HG03108 (cell line): ENCODE results near the gene CARD10.

Experiments used
- ATAC-seq: cut with Tn5 transposase; IDR thresholded peaks from one replicate; pipeline ENCODE4 v1.9.1; 2021; ENCODE audit warnings: moderate library complexity; ENCODE audit not compliant: unreplicated experiment

CARD10 gene

DNA sequence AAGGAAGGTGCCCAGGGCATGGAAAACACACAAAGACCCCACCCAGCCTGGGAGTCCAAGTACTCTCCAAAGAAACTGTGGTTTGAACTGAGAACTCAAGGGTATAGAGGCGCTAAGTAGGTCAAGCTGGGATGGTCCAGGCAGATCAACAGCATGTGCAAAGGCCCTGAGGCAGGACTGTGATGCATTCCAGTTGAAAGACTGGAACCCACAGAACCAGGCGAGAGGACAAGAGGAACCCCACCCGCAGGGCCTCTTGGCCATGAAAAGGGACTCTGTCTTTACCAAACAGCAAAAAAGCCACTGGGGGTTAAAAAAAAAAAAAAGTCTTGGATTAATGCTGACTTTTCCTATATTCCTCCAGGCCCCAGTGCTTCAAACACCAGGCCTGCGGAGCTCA lies 14.3 kb downstream of the CARD10 start:
- ATAC-seq = no peak

DNA sequence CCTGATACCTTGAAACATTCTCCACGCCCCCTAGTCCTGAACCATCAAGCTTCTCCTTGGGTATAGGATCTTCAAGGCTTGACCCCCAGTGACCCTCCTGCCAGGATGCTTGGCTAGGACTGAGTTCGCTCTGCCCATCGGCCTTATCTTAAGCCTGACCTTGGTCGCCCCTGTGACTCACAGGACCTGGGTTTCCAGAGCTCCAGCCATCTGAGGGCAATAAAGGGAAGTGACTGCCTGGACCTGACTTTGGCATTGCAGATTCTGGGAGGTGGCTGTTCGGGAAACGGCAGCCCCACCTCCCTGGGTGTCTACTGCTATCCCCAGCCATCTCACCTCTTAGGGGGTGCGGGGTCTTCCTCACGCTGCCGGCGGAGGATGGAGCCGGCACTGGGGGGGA lies 15.4 kb downstream of the CARD10 start:
- ATAC-seq = no peak

DNA sequence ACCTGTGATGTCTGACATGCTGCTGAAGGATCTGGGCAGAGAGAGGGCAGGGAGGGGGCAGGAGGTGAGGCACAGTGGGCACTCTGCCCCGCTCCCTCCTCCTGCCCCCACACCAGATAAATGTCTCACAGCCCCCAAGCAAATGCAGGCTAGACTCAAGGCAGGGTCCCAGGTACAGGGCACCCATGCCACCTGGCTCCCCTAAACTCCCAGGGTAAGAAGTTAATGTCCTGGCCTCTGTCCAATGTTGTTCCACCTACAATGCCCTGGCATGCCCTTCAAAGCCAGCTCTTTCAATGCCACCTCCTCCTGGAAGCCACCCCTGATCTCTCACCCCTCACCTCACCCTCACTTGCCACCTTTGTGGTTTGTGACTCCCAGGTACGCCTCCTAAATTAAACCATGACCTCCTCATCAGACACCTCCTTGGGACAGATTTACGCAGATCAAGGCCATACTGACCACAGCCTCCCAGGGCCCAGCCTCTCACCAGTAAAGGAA lies 16.0 kb downstream of the CARD10 start:
- no peak for ATAC-seq

DNA sequence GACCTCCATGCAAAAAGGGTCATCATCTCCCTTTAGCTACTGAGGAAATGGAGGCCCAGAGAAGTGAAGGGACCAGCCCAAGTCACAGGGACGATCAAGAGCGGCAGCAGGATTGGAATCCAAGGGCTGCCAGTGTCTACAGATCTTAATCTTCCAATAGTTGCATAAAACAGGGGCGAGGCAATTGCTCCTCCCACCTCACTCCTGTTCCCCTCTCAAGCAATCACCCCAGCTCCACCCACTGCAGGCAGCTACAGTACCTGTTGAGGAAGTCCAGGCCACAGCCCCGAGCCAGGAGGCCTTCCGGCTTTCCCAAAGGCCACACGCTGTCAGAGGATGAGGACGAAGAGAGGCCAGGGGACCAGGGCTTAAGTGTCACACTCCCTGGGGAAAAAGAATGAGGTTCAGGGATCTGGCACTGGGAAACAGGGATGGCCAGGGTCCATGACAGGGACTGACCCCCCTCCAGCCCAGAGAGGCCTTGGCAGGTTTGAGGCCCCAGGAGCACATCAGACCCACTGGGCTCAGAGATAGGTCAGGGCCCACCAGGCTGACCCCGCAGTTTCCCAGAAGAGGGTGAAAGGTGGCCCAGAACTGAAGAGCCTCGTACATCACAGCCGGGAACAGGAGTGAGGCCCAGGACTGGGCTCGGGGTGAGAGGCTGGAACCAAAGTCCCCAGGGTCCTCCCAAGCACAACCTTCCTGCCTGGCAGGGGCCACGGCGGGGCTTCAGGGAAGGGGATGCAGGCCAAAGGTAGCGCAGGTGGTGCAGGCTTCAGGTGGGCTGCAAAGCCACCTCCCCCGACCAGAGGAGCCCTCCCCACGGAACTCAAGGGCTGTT lies 16.7 kb downstream of the CARD10 start:
- ATAC-seq = no peak

DNA sequence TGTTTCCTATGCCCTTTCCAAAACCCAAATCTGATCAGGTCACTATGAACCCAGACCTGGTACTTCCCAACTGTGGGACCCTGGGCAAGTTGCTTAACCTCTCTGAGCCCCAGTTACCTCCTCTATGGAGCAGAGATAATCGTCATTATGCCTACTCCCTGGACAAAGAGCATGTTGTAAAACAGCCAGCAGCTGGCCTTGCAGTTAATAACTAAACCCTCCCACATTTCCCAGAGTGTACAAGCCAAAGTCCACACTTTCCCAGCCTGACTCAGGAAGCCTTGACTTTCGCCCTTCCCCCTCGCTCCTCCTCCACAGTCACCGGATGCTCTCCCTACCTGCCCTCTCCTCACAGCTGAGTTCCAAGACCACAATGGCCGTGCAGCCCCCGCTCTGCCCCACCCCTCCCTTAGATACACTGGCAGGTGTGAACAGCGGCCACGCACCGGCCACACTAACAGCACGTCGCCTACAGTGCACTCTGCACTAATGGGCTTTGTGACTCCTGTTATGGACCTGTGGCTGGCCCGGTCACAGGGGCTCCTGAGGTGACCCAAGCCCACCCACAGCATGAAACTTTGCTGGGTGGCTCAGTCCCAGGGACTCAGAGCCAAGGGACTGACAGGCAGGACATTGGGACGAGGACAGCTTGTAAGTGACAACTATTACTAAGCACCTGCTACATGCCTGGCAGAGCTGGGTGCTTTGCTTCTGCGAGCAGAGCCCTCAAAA lies 17.4 kb downstream of the CARD10 start:
- no peak for ATAC-seq

DNA sequence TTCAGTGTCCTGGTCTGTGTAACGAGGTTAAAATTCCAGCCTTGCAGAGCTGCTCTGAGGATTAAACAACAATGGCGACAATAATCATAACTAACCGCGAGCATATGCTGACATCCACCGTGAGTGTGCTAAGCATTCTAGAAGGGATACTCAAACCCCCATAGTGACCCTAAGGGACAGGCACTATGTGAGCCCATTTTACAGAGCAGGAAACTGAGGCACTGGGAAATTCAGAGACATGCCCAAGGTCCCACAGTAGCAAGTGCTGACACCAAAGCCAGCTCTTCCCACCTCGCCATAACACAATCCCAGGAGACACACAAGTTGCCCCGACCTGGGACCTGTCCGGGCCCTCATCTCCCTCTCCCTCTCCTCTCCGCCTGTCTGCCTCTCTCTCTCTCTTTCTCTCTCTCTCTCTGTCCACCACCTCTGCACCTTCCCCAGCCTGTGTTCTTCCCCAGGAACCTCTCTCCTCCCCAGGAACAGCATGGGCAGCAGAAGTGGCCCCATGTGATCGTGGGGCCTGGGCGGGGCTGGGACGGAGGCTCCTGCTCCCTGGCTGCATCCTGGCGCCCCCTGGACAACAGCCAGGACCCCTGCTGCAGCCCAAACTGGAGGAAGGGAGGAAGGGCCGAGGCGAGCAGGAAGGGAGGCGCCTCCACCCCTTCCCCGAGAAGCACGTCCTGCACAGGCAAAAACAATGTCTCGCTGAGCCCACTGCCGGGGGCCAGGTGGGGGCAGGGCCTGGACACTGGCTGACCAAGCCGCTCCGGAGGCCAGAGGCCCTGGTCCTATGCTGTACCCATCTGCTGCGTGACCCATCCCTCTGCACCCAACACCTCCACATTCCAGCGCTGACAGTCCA lies 18.2 kb downstream of the CARD10 start:
- ATAC-seq = no peak

DNA sequence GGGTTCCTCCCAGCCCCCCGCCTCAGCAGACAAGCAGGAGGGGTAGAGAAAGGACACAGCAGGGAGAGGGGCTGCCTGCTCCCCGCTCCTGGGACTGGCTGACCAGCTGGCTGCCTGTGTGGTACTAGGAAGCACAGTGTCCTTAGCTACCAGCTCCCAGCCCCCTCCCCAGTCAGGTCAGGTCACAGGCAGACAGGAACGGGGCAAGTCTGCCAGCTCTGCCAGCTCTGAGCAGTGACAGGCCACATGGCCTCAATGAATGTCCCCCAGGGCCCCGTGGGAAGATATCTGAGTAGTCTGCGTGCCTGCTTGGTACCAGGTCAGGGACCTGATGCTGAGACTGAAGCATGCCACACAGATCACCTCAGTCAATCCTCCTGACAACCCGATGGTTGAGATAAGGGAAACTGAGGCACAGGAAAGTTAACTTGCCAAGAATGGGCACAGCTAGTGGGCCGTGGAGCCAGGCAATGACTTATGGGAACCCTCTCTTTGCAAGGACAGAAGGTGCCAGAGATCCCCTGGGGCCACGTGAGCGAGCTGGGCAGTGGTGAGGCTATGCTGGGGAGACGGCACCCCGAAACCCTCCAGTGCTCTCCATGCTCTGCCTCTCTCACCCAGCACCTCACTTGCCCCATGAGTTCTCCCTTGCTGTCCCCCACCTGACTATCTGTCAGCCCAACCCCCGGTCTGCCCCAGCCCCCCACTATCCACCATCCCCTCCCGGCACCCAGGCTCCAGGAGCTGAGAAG lies 19.2 kb downstream of the CARD10 start:
- ATAC-seq = no peak

DNA sequence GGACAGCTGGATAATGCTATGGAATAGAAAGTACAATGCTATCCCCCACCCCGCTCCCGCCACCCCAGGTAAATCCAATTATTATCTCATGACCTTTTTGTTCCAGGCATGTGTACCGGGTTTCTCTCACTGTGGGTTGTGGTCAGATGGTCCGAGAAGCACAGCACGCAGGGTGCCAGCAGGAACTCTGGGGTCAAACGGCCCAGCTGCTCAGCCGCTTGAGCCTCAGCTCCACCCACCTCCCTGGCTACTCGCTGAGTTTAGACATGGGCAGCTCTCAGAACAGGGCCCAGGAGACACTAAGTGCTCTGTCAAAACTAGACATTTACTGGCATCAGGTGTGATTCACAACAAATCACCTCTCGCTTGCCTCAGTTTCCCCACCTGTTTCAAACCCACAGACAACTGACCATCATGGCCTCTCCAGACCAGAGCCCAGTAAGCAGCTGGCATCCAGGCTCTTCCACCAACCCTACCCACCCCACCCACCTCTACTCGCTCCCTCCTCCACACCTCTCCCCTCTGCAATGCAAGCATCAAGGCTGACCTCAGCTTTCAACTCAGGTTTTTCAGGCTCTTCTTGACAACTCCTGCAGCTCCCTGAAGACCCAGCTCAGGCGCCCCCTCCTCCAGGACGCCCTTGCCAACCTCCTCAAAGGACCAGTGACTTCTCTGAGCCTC lies 20.0 kb downstream of the CARD10 start:
- no peak for ATAC-seq

DNA sequence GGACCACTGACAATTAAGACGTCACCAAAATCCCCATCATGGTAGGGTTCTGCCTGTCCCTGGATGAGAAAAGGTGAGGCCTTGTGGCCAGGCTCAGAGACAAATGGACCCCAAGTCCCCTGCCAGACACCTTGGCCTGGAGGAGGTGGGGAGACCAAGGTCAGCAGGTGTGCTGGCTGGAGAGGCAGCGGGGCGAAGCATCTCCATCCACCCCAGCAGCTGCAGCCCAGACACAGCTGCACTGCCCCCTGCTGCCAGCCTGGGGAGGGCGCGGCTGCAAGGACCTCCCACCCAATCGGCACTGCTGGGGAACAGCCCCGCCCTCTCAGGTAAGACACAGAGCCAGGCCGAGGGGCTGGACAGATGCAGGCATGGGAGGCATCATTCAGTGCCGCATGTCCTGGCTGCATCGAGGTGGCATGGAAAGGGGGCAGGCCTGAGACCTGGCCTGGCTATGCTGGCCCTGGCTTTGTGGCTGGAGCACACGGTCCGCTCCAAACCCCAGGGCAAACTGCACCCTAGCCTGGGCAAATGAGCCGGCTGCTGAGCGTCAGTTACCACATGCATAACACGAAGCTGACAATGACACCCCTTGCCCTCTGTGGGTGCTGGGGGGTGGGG lies 20.8 kb downstream of the CARD10 start:
- no peak for ATAC-seq

DNA sequence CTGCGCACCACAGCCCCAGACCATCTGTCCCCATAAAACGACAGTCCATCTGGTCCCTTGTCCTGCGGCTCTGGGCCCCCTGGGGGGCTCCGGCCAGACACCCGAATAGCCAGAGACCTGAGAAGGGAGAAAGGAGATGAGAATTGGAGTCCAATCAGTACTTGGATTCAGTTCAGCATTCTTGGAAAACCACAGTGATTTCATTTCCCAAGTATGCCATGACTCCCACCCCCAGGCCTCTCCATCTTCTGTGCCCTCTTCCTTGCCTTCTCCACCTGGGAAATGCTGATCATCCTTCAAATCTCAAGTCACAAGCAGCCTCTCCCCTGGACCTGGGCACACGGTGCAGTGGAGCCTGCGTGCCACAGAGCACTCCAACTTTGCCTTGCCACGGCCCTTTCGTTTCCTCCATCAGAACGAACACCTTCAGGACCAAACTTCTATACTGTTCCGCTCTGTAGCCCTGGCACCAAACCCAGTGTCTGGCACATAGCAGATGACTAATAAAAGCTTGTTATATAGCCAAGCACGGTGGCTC lies 22.1 kb downstream of the CARD10 start:
- ATAC-seq = no peak

DNA sequence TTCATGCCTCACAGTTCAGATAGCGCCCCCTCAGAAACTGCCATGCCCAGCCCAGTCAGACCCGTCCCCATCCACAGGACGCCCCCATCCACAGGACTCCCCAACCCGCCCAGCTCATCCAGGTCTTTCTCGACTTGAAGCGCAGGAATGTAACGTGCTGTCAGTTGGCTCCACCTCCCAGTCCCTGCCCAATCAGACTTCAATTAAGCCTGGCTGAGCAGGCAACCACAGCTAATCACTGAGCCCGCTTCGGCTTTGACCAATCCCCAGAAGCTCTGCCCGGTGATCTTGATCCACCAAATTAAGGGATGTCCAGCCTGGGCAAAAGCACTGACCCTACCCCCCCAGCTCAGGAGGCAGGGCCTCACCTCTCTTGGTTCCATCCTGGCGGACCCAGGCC lies 22.6 kb downstream of the CARD10 start:
- no peak for ATAC-seq

DNA sequence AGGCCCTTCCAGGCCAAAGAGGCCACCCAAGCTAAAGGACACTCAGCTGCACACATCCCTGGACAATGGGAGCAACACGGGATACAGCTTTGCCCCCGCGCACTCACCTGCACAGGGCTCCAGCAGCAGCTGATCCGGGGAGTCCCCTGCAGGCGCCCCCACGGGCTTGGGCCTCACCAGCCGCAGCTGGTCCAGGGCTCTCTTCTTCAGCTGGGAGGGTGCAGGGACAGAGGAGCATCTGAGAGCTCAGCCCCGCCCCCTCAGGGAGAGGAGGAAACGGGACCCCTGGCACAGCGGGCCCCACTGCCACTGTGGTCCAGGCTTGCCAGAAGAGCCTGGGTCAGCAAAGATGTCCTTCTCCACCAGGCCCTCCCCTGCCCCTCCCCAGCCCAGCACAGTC lies 25.2 kb downstream of the CARD10 start:
- no peak for ATAC-seq

DNA sequence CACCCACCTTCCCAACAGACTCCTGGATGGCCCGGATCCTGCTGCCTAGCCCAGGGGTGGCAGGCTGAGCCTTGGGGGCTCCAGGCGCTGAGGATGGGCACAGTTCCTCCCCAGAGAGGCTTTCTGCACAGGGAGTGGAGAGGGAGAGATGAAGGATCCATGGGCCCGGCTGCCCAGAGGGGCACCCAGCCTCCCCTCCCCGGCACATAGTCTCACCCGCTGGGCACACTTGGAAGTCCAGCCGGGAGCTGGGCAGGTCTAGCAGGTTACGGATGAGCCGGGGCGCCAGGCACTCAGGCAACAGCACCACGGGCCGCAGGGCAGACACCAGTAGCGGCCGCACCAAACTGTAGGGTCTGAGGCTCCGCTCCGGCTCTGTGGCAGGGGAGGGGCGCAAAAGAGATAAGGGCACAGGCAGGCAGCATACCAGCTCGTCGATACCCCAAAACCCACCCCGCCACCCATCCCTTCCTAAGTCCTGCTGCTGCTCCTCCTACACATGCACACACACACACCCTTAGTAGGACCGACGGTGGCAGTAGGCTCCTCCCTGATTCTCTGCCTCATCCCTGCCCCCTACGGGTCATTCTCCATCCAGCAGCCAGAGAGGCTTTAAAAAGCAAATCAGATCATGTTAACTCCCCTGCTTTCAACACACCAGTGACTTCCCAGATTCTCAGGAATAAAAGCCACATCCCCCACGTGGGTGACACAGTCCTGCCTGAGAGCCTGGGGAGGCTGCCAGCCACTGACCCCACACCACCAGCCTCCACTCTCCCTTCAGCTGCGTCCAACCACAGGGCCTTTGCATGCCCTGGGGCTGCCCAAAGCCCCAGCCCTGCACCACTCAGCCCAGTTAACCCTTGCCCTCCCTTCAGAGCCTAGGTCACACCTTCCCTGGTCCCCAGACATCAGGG lies 26.5 kb downstream of the CARD10 start:
- no peak for ATAC-seq

DNA sequence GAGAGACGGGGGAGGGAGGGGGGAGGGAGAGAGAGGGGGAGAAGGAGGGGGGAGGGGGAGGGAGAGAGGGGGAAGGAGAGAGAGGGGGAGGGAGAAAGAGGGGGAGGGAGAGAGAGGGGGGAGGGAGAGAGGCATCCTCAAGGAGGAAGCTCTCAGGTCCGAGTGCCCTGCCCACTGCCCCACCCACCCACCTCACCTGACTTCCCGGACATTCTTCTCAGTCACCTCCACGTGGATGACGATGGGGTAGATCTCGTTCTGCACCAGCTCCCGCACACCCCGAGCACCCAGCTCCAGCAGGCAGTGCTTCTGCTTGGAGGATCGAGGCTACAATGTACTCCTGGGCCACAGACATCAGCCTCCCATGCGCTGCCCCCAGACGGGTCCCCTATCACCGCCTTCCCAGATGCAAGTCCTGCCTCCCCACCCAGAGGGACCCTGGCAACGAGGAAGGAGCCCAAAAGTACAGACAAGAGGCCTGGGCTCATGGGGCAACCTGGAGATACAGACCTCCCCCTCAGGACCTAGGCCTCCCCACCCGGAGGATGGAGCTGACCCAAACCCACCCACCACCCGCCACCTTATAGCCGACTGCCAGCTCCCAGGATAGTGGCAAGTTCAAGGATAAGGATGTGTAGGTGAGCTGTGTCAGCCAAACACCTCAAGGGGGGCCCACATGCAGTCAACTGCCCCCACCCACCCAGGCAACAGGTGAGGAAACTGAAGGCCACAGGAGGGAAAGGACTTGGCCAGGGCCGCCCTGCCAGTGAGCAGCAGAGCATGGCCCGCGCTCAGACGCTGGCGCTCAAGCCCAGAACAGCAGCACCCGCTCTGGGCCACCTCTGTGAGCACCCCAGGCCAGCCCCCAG lies 27.4 kb downstream of the CARD10 start:
- no peak for ATAC-seq

DNA sequence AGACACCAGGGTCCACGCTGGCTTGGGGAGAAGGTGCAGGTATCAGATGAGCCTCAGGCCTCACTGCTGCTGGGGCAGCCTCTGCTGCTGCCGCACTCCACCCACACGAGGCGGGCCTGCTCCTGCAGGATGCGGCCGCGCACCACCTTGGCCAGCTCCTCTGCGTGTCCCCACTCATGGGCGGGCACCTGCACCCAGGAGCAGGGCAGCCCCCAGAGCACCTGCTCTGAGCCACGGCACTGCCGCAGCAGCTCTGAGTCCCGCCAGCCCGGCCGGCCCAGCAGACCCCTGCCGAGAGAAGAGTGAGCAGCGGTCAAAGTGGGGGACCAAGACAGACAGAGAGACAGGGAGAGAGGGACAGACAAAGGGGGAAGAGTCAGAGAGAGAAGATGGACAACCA lies 28.1 kb downstream of the CARD10 start:
- no peak for ATAC-seq

DNA sequence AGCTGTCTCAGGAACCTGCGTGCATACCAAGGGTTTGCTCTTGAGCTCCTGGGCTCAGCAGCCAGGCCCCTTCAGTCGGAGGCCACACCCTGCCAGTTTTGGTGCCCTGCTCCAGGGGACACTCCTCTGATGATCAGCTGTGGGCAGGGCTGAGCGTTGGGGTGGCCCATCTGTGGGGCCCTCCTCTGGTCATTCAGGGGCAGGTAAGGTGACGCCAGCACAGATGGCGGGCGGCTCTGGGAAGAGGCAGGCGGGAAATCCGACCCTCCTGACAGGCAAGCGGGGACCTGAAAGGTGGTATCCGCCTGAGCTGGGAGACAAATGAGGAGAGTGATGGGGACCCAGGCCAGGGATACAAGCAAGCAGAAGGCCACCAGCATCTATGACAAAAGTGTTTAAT lies 29.2 kb downstream of the CARD10 start:
- ATAC-seq = no peak
